ENCODE results near the gene ZSCAN16. TPM values are rescaled to one million over a fixed set of nuclear protein-coding genes. Genes with fewer than 3 reads are reported as not detected.
A peak's percentile ranks its signal among the peaks of the same experiment; 100 is the strongest.

ZSCAN16 gene
- total and polyA plus RNA-seq, 9 of the 15 experiments (the other 6 are each of a cell fraction or from before 2014, with no cell fraction given), result 0.08 TPM; not detected in 8

DNA sequence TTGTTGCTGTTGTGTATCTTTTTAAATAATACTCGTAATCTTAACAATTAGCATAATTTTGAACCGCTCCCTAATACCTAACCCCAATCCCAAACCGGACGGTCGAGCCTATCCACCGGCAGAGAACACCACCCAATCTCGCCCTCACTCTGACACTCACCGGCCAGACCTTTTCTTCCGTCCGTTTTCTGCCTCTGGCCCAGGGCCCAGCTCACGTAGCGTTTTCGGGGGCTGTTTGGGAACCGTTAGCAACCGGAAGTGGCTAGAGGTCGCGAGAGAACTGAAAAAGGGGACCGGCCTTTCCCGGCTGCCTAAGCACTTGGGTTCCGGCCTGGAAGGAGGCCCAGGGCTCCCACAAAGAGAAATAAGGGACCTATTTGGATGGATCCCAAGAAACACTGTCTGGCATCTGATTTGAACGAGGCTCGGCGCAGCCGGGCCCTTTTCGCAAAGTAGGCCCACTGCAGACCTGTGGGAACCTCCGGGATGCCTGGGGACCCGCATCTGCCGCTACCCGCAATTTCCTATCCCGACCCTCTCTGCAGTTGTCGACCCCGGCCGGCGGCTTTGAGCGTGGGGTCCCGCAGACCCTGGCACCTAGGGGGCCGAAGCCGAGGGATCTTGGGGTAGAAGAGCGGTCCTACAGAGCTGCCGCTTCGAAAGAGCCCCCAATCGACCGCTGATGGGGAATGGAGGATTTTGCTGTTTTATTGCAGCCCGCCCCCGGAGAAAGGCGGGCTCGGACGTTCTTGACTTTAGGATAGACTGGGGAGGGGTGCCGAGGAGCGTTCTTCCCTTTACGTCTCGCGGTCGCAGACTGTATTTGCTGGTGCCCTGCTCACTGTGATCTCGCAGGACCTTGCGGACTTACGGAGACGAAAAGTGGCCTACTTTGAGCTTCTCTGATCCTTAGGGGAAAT lies 12.4 kb downstream of the ZSCAN16 start (continued):
- TF ChIP-seq, protein P1, sequence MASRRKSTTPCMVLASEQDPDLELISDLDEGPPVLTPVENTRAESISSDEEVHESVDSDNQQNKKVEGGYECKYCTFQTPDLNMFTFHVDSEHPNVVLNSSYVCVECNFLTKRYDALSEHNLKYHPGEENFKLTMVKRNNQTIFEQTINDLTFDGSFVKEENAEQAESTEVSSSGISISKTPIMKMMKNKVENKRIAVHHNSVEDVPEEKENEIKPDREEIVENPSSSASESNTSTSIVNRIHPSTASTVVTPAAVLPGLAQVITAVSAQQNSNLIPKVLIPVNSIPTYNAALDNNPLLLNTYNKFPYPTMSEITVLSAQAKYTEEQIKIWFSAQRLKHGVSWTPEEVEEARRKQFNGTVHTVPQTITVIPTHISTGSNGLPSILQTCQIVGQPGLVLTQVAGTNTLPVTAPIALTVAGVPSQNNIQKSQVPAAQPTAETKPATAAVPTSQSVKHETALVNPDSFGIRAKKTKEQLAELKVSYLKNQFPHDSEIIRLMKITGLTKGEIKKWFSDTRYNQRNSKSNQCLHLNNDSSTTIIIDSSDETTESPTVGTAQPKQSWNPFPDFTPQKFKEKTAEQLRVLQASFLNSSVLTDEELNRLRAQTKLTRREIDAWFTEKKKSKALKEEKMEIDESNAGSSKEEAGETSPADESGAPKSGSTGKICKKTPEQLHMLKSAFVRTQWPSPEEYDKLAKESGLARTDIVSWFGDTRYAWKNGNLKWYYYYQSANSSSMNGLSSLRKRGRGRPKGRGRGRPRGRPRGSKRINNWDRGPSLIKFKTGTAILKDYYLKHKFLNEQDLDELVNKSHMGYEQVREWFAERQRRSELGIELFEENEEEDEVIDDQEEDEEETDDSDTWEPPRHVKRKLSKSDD (conservative IDR thresholded peaks at IDR 0.05; ENCODE audit: low read length), result peak; percentile 74
- TF ChIP-seq CXXC5 (CRISPR knock-in tag; IDR thresholded peaks at IDR 0.05) (peak; percentile 94), HDGF (IDR thresholded peaks at IDR 0.05) (no peak), ZNF408 (CRISPR knock-in tag; IDR thresholded peaks at IDR 0.05; ENCODE audit: low read depth) (no peak), RAD21 (CRISPR knock-in tag; conservative IDR thresholded peaks at IDR 0.05 in 1 of 2, IDR thresholded peaks at IDR 0.05 in 1 of 2) (peak; percentile 38 to 48; a peak in 3 of 4 replicates), TRIM24 (IDR thresholded peaks at IDR 0.05) (peak in 1 of 2 experiments; percentile 98; a peak in 3 of 4 replicates), CEBPG (CRISPR knock-in tag; IDR thresholded peaks at IDR 0.05) (no peak), CEBPG (tag; conservative IDR thresholded peaks at IDR 0.05 in 1 of 2, IDR thresholded peaks at IDR 0.05 in 1 of 2) (no peak), CHD2 (IDR thresholded peaks at IDR 0.05; ENCODE audit: low read depth, low read length) (peak; percentile 81), EWSR1 (IDR thresholded peaks at IDR 0.05; ENCODE audit: borderline replicate concordance, low read depth, partially characterized antibody) (no peak), SMARCB1 (IDR thresholded peaks at IDR 0.05; ENCODE audit: insufficient read length, low read depth) (no peak), ZNF146 (CRISPR knock-in tag; IDR thresholded peaks at IDR 0.05; ENCODE audit: unreplicated experiment) (no peak), ELF1 (tag; IDR thresholded peaks at IDR 0.05) (peak; percentile 85), ETV6 (IDR thresholded peaks at IDR 0.05; ENCODE audit: borderline replicate concordance in 1 of 2, low read depth in 2 of 2, low read length in 1 of 2) (peak in 1 of 2 experiments; percentile 74; a peak in 1 of 4 replicates), ETV6 (CRISPR knock-in tag; IDR thresholded peaks at IDR 0.05; ENCODE audit: borderline replicate concordance) (no peak)
- TF ChIP-seq, protein P2, sequence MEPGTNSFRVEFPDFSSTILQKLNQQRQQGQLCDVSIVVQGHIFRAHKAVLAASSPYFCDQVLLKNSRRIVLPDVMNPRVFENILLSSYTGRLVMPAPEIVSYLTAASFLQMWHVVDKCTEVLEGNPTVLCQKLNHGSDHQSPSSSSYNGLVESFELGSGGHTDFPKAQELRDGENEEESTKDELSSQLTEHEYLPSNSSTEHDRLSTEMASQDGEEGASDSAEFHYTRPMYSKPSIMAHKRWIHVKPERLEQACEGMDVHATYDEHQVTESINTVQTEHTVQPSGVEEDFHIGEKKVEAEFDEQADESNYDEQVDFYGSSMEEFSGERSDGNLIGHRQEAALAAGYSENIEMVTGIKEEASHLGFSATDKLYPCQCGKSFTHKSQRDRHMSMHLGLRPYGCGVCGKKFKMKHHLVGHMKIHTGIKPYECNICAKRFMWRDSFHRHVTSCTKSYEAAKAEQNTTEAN (CRISPR knock-in tag; IDR thresholded peaks at IDR 0.05), result no peak; the same call in 1 of the 2 replicates
- TF ChIP-seq, protein P3, sequence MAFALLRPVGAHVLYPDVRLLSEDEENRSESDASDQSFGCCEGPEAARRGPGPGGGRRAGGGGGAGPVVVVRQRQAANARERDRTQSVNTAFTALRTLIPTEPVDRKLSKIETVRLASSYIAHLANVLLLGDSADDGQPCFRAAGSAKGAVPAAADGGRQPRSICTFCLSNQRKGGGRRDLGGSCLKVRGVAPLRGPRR (CRISPR knock-in tag; IDR thresholded peaks at IDR 0.05), result no peak
- TF ChIP-seq, protein P4, sequence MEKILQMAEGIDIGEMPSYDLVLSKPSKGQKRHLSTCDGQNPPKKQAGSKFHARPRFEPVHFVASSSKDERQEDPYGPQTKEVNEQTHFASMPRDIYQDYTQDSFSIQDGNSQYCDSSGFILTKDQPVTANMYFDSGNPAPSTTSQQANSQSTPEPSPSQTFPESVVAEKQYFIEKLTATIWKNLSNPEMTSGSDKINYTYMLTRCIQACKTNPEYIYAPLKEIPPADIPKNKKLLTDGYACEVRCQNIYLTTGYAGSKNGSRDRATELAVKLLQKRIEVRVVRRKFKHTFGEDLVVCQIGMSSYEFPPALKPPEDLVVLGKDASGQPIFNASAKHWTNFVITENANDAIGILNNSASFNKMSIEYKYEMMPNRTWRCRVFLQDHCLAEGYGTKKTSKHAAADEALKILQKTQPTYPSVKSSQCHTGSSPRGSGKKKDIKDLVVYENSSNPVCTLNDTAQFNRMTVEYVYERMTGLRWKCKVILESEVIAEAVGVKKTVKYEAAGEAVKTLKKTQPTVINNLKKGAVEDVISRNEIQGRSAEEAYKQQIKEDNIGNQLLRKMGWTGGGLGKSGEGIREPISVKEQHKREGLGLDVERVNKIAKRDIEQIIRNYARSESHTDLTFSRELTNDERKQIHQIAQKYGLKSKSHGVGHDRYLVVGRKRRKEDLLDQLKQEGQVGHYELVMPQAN (IDR thresholded peaks at IDR 0.05; ENCODE audit: borderline replicate concordance), result peak; percentile 1; the same call in 1 of the 2 replicates
- TF ChIP-seq, protein P5, sequence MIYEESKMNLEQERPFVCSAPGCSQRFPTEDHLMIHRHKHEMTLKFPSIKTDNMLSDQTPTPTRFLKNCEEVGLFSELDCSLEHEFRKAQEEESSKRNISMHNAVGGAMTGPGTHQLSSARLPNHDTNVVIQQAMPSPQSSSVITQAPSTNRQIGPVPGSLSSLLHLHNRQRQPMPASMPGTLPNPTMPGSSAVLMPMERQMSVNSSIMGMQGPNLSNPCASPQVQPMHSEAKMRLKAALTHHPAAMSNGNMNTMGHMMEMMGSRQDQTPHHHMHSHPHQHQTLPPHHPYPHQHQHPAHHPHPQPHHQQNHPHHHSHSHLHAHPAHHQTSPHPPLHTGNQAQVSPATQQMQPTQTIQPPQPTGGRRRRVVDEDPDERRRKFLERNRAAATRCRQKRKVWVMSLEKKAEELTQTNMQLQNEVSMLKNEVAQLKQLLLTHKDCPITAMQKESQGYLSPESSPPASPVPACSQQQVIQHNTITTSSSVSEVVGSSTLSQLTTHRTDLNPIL (CRISPR knock-in tag; IDR thresholded peaks at IDR 0.05), result no peak
